ENCODE measurements around the gene MYT1.

DNA sequence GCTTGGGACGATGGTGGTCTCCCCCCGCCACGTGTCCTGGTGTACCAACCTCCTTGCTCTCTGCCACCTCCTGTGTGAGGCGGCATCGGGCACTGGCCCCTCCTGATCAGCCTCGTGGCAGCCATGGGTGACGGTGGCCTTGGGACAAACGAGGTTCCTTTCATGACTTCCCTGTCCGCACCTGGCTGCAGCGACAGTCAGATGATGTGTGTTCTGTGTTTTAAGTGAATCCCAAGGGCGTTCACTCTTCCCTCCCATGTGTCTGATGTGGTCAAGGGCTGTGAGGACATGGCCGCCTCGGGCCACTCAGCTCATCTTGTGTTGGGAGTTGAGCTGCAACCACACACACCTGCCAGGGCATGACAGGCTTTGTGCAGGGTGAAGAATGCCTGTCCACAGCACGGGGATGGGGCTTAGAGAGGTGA lies 60.9 kb downstream of the MYT1 start:
- no peak for TF ChIP-seq SUZ12 (IDR thresholded peaks at IDR 0.05; ENCODE audit: extremely low read depth, insufficient read depth, insufficient read length)
- TF ChIP-seq YY1 (IDR thresholded peaks at IDR 0.05; ENCODE audit: insufficient read depth, insufficient read length): no peak
- no peak for TF ChIP-seq ZNF274 (IDR thresholded peaks at IDR 0.05; ENCODE audit: low read depth, low read length)
